Ishikawa (cell line): ENCODE results near the gene CEP128.

Experiments
- CEBPB ChIP-seq: IDR thresholded peaks from 2 replicates; pipeline ENCODE4 v1.6.1; 2012
- CREB1 ChIP-seq: IDR thresholded peaks from 2 replicates; pipeline ENCODE4 v1.6.1; 2012; ENCODE audit warnings: low read depth
- EGR1 ChIP-seq: IDR thresholded peaks from 2 replicates; pipeline ENCODE4 v1.6.1; 2012
- EP300 ChIP-seq: IDR thresholded peaks from 2 replicates; pipeline ENCODE4 v1.6.1; 2012; ENCODE audit warnings: borderline replicate concordance
- FOXM1 ChIP-seq: IDR thresholded peaks from 2 replicates; pipeline ENCODE4 v1.6.1; 2012; ENCODE audit warnings: low read depth, borderline replicate concordance
- MAX ChIP-seq: IDR thresholded peaks from 2 replicates; pipeline ENCODE4 v1.6.1; 2012
- NFIC ChIP-seq: IDR thresholded peaks from 2 replicates; pipeline ENCODE4 v1.6.1; 2012
- RAD21 ChIP-seq: IDR thresholded peaks from 2 replicates; pipeline ENCODE4 v1.6.1; 2012; ENCODE audit warnings: low read depth
- REST ChIP-seq: IDR thresholded peaks from 2 replicates; pipeline ENCODE4 v1.6.1; 2012; ENCODE audit warnings: low read depth, mild to moderate bottlenecking
- TAF1 ChIP-seq: IDR thresholded peaks from 2 replicates; pipeline ENCODE4 v1.6.1; 2012; ENCODE audit warnings: low read depth, mild to moderate bottlenecking
- TCF12 ChIP-seq: IDR thresholded peaks from 2 replicates; pipeline ENCODE4 v1.6.1; 2012; ENCODE audit warnings: low read depth
- TEAD4 ChIP-seq: IDR thresholded peaks from 2 replicates; pipeline ENCODE4 v1.6.1; 2012
- USF1 ChIP-seq: IDR thresholded peaks from 2 replicates; pipeline ENCODE4 v1.6.1; 2012
- YY1 ChIP-seq: IDR thresholded peaks from 2 replicates; pipeline ENCODE4 v1.6.1; 2012; ENCODE audit warnings: low read depth
- ZBTB7A ChIP-seq: IDR thresholded peaks from 2 replicates; pipeline ENCODE4 v1.6.1; 2012; ENCODE audit warnings: low read depth

The CEP128 gene

GRCh38 chr14:80941241-80942185 lies at the start of gene CEP128:
Gene CEP128, minus strand, starts transcription at chr14:80941738.
- TF ChIP-seq ZBTB7A = no peak
- peak; percentile 43; the same call in 1 of the 2 replicates for TF ChIP-seq USF1
- peak; percentile 29; the same call in 1 of the 2 replicates for TF ChIP-seq FOXM1
- TF ChIP-seq EGR1 = no peak
- TF ChIP-seq NFIC = no peak; the same call in 1 of the 2 replicates
- TF ChIP-seq REST = no peak
- peak; percentile 53; the same call in 1 of the 2 replicates for TF ChIP-seq TCF12
- no peak for TF ChIP-seq TEAD4
- TF ChIP-seq YY1 = peak; percentile 61; the same call in 1 of the 2 replicates
- peak; percentile 48 for TF ChIP-seq CREB1
- TF ChIP-seq RAD21 = no peak
- TF ChIP-seq MAX = peak; percentile 45
- TF ChIP-seq EP300 = no peak
- peak; percentile 60; the same call in 1 of the 2 replicates for TF ChIP-seq TAF1
- TF ChIP-seq CEBPB = no peak

GRCh38 chr14:80988735-80989429 lies 47.3 kb upstream of the CEP128 start:
- TF ChIP-seq FOXM1 = no peak
- TF ChIP-seq EP300 = no peak
- no peak for TF ChIP-seq TEAD4
- TF ChIP-seq NFIC = no peak
- no peak for TF ChIP-seq MAX
- TF ChIP-seq CEBPB = no peak

- TF ChIP-seq RAD21 (no peak), MAX (no peak), USF1 (no peak), CREB1 (no peak), EP300 (no peak), TAF1 (no peak), CEBPB (no peak), NFIC (no peak), TCF12 (no peak), ZBTB7A (no peak), FOXM1 (no peak), TEAD4 (no peak), YY1 (no peak), EGR1 (no peak), REST (no peak)
These were observed 46.7 kb upstream of the CEP128 start for GRCh38 chr14:80988192-80988591.

- no peak for TF ChIP-seq TEAD4
- TF ChIP-seq RAD21 = peak; percentile 87
These were observed 45.9 kb upstream of the CEP128 start for GRCh38 chr14:80987235-80988032.

GRCh38 chr14:80982711-80983110 lies 41.2 kb upstream of the CEP128 start:
- TF ChIP-seq EGR1 = no peak
- TF ChIP-seq EP300 = no peak
- no peak for TF ChIP-seq TEAD4
- no peak for TF ChIP-seq ZBTB7A
- TF ChIP-seq CEBPB = no peak
- no peak for TF ChIP-seq FOXM1
- no peak for TF ChIP-seq CREB1
- TF ChIP-seq RAD21 = no peak
- TF ChIP-seq REST = no peak
- TF ChIP-seq YY1 = no peak
